K562 (cell line): ENCODE results near the gene USP12. TPM values are rescaled to one million over a fixed set of nuclear protein-coding genes. Genes with fewer than 3 reads are reported as not detected.

Experiments
- ATAC-seq: fragments of 200-7000 bp; cut with Tn5 transposase; 3 replicates; pipeline ENCODE4 v1.9.1; 2020; ENCODE audit warnings: moderate library complexity
- BruUV-seq: library from RNA; stranded (reverse); fragments of 400-500 nt; replicated peaks from 2 replicates; lab custom pipeline; 2021; lab: Mats Ljungman, UMichigan
- CTCF ChIA-PET: fragments of 300-600 bp; formaldehyde crosslinking; extraction: SDS; loops from one replicate; lab custom pipeline; 2021; ENCODE audit warnings: low intra/inter-chr PET ratio; lab: Yijun Ruan, JAX
- POLR2A ChIA-PET: fragments of 300-600, 350-650 bp; sonication (Branson Sonifier 250); formaldehyde crosslinking; extraction: SDS; loops from one replicate; lab custom pipeline; 2021; ENCODE audit warnings: antibody characterized with exemption, inconsistent platforms; lab: Yijun Ruan, JAX
- DNase-seq, 4 experiments: peaks; one replicate each; pipeline versions ENCODE4 v3.0.0 to v3.0.0-alpha.2; 2011 to 2018; ENCODE audit warnings: low spot score in 3 of 4, mixed read lengths in 3 of 4; ENCODE audit errors: extremely low read depth in 1 of 4
- FAIRE-seq: peaks from 2 replicates; lab custom pipeline; 2011; peaks lifted over from hg19 to GRCh38; lab: Jason Lieb, UNC
- H2AFZ ChIP-seq: 2 replicates; pipeline ENCODE4 v1.6.0; 2011; ENCODE audit warnings: low read depth, low read length, control low read depth, inconsistent platforms
- H3K27ac ChIP-seq: fragments of 200-600 bp; 3 replicates; pipeline ENCODE4 v1.8.0; 2011; ENCODE audit warnings: low read depth, mild to moderate bottlenecking, control low read depth, inconsistent platforms, low read length, moderate library complexity, mixed read lengths; ENCODE audit errors: extremely low read depth
- H3K27me3 ChIP-seq, 2 experiments: fragments of 300-600 bp in 1 of 2; 2 replicates in 1 of 2; 3 replicates in 1 of 2; pipeline versions ENCODE4 v1.6.0 to v1.8.0; 2011; ENCODE audit warnings: inconsistent platforms in 2 of 2, low read length in 2 of 2, mild to moderate bottlenecking in 1 of 2, mixed read lengths in 1 of 2, moderate library complexity in 1 of 2; ENCODE audit not compliant: control insufficient read depth in 2 of 2, insufficient read depth in 2 of 2
- H3K36me3 ChIP-seq: fragments of 300-600 bp; 3 replicates; pipeline ENCODE4 v1.8.0; 2011; ENCODE audit warnings: mild to moderate bottlenecking, low read length, inconsistent platforms; ENCODE audit not compliant: control insufficient read depth, insufficient read depth
- H3K4me1 ChIP-seq, 2 experiments: fragments of 200-600 bp in 1 of 2; replicated peaks in 1 of 2; 2 replicates in 1 of 2; 3 replicates in 1 of 2; pipeline versions ENCODE4 v1.5.1 to v1.8.0; 2011; ENCODE audit warnings: inconsistent platforms in 2 of 2, low read length in 2 of 2, mild to moderate bottlenecking in 1 of 2, mixed read lengths in 1 of 2, moderate library complexity in 1 of 2; ENCODE audit not compliant: control insufficient read depth in 2 of 2, insufficient read depth in 2 of 2
- H3K4me2 ChIP-seq: 2 replicates; pipeline ENCODE4 v1.6.1; 2011; ENCODE audit warnings: low read length, control low read depth, inconsistent platforms, mixed read lengths; ENCODE audit not compliant: insufficient read depth
- H3K4me3 ChIP-seq: fragments of 200-600 bp; sonication (generic), shearing (Covaris generic); 2 replicates; pipeline ENCODE4 v1.5.1; 2016; ENCODE audit warnings: control low read depth, inconsistent platforms
- H3K79me2 ChIP-seq: fragments of 200-600 bp; 3 replicates; pipeline ENCODE4 v1.8.0; 2011; ENCODE audit warnings: low read length, inconsistent platforms; ENCODE audit not compliant: control insufficient read depth, insufficient read depth
- H3K9ac ChIP-seq, 2 experiments: 2 replicates each; pipeline versions ENCODE4 v1.6.0 to v1.6.1; 2011; ENCODE audit warnings: low read depth in 2 of 2, low read length in 2 of 2, control low read depth in 1 of 2, inconsistent platforms in 1 of 2, mild to moderate bottlenecking in 1 of 2, mixed read lengths in 1 of 2; ENCODE audit not compliant: insufficient read depth in 1 of 2
- H3K9me1 ChIP-seq: one replicate; pipeline ENCODE4 v1.6.0; 2011; ENCODE audit warnings: inconsistent platforms, mild to moderate bottlenecking, low read length, moderate library complexity; ENCODE audit not compliant: control insufficient read depth, insufficient read depth
- H3K9me3 ChIP-seq: replicated peaks from 2 replicates; pipeline ENCODE4 v1.5.1; 2011; ENCODE audit warnings: low read depth, low read length, inconsistent platforms; ENCODE audit not compliant: control insufficient read depth, insufficient read depth
- H4K20me1 ChIP-seq: replicated peaks from 2 replicates; pipeline ENCODE4 v1.6.1; 2011; ENCODE audit warnings: low read length, inconsistent platforms, mixed read lengths; ENCODE audit not compliant: control insufficient read depth, insufficient read depth
- ETV5 ChIP-seq: sonication (generic); formaldehyde crosslinking; IDR thresholded peaks from 2 replicates; pipeline ENCODE4 v1.4.0; 2020; ENCODE audit warnings: low read depth, mild to moderate bottlenecking, missing genetic modification reagents
- GTF2A2 ChIP-seq: IDR thresholded peaks from 2 replicates; pipeline ENCODE4 v1.6.1; 2016; ENCODE audit warnings: mild to moderate bottlenecking, missing genetic modification characterization, missing compliant biosample characterization
- HMBOX1 ChIP-seq: sonication (generic); IDR thresholded peaks from 2 replicates; pipeline ENCODE4 v1.6.1; 2016
- L3MBTL2 ChIP-seq: fragments of 450-650 bp; IDR thresholded peaks from 2 replicates; pipeline ENCODE4 v1.6.1; 2016; ENCODE audit warnings: mild to moderate bottlenecking, moderate library complexity
- LEF1 ChIP-seq: fragments of 450-650 bp; IDR thresholded peaks from 2 replicates; pipeline ENCODE4 v1.6.1; 2016; ENCODE audit warnings: mild to moderate bottlenecking
- NFIX ChIP-seq: fragments of 250-450 bp; sonication (Bioruptor Pico); IDR thresholded peaks from 2 replicates; pipeline ENCODE4 v1.4.0; 2020; ENCODE audit warnings: low read depth, mild to moderate bottlenecking, moderate library complexity
- RFX1 ChIP-seq: fragments of 450-650 bp; IDR thresholded peaks from 2 replicates; pipeline ENCODE4 v1.6.1; 2016; ENCODE audit warnings: mild to moderate bottlenecking, moderate library complexity
- SRF ChIP-seq, 2 experiments: fragments of 250-450, 450-650 bp in 1 of 2; sonication (Bioruptor Pico) in 1 of 2; sonication (generic) in 1 of 2; formaldehyde crosslinking; IDR thresholded peaks; 2 replicates each; pipeline versions ENCODE4 v1.5.0 to v1.5.1; 2020 to 2022; ENCODE audit warnings: mild to moderate bottlenecking in 1 of 2, missing genetic modification reagents in 1 of 2
- ZBED1 ChIP-seq: IDR thresholded peaks from 2 replicates; pipeline ENCODE4 v1.6.1; 2014
- ZBTB26 ChIP-seq: fragments of 450-650 bp; formaldehyde crosslinking; IDR thresholded peaks from 2 replicates; pipeline ENCODE4 v1.4.0; 2022; ENCODE audit warnings: missing genetic modification characterization
- ZNF165 ChIP-seq: fragments of 250-450 bp; sonication (Bioruptor Pico); IDR thresholded peaks from 2 replicates; pipeline ENCODE4 v1.4.0; 2020; ENCODE audit warnings: borderline replicate concordance
- WGBS: fragments of 100-300 bp; shearing (Covaris generic); methylation state at CpG from one replicate; pipeline ENCODE4 v1.1.6; 2016; ENCODE audit warnings: low coverage, mixed read lengths; ENCODE audit not compliant: insufficient coverage; ENCODE audit errors: missing lambda C conversion rate; 5-methylcytosine and 5-hydroxymethylcytosine counted together
- in situ Hi-C: fragments of 300-500 bp; cut with MboI; formaldehyde crosslinking; loops from 4 replicates; pipeline ENCODE4 v1.15.0; 2018; ENCODE audit warnings: inconsistent platforms, mixed read lengths
- intact Hi-C: fragments of 100-400 bp; cut with micrococcal nuclease; formaldehyde crosslinking; loops from 2 replicates; pipeline ENCODE4 v1.14.2; 2022
- polyA plus RNA-seq, 8 experiments: library from polyadenylated mRNA; depleted of rRNA in 4 of 8; stranded (reverse) in 5 of 8; unstranded in 3 of 8; fragments of >200 nt; fragmentation: Nextera tagmentation in 2 of 8; fragmentation: Illumina TruSeq in 1 of 8; extraction: Ambion mirVana in 2 of 8; extraction: Trizol in 1 of 8; gene quantifications; 2 replicates each; pipeline versions ENCODE4 v1.2.1 to v1.2.3, GENCODE V29; 2011 to 2014; ENCODE audit warnings: inconsistent platforms in 1 of 8, missing spikeins in 1 of 8
- total RNA-seq, 7 experiments: library from RNA; depleted of rRNA in 6 of 7; stranded (reverse); fragments of >200 nt in 6 of 7; fragmentation: Illumina TruSeq in 2 of 7; extraction: Trizol in 2 of 7; gene quantifications; 2 replicates each; pipeline versions ENCODE4 v1.2.1 to v1.2.3, GENCODE V29; 2011 to 2021; ENCODE audit warnings: low replicate concordance in 1 of 7
- TF ChIP-seq, protein P1 (sequence below): fragments of 250-450 bp; sonication (Bioruptor Pico); IDR thresholded peaks from 2 replicates; pipeline ENCODE4 v1.8.0; 2022; ENCODE audit warnings: inconsistent platforms, mild to moderate bottlenecking, moderate library complexity, borderline replicate concordance
- TF ChIP-seq, protein P2 (sequence below): IDR thresholded peaks from 2 replicates; pipeline ENCODE4 v1.6.1; 2016; ENCODE audit warnings: missing genetic modification characterization, missing compliant biosample characterization
- TF ChIP-seq, protein P3 (sequence below): fragments of 250-450 bp; sonication (Bioruptor Pico); IDR thresholded peaks from 2 replicates; pipeline ENCODE4 v1.9.0; 2021; ENCODE audit warnings: mild to moderate bottlenecking, inconsistent platforms

USP12 gene
- total and polyA plus RNA-seq, 9 of the 15 experiments (the other 6 are each of a cell fraction or from before 2014, with no cell fraction given) = 1.8 to 20.5 (median 13.3) TPM

DNA sequence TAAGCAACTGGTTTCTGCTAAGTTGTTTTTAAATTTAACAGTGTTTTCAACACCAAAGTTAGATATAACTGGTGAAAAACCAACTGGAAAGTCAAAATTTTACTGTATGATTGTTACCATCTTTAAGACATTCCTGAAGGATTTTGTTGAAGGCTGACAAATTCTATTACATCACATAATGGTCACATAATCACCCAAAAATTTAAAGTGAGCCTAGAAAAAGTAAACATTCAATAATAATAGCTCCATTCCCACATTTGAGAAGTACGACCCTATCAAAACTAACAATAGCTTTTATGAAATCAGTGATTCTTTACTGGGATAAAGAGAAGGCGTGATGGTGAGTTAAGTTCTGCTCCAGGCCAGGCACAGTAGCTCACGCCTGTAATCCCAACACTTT, 51.6 kb downstream of the USP12 start:
- ChIA-PET CTCF (no interaction called here), POLR2A (interaction anchor here (0.7 kb wide), 1 partner anchor 35 kb away, joined by 3 read pairs; no protein-coding TSS in a partner anchor)
- Histone ChIP-seq H3K9ac (no peak overlapping the region), H3K4me3 (no peak overlapping the region), H3K9me1 (no peaks in the 10 kb centered on the region), H3K9me3 (peaks cover 11% of the 10 kb centered on the region), H2AFZ (no peak overlapping the region), H3K27ac (no peak overlapping the region), H3K79me2 (peaks cover 71% of the 10 kb centered on the region), H3K27me3 (no peaks in the 10 kb centered on the region; a peak in 1 of 5 replicates), H3K4me2 (no peak overlapping the region), H3K4me1 (peaks cover 0 to 15% of the 10 kb centered on the region in 2 experiments; a peak in 3 of 5 replicates), H4K20me1 (no peaks in the 10 kb centered on the region), H3K36me3 (peaks cover 11% of the 10 kb centered on the region; the same call in 2 of the 3 replicates)
- WGBS = 90% methylated on average over 3 of the region's 3 CpGs
- in situ Hi-C loops (no loop called here), intact Hi-C loops (loop anchor here (10.0 kb wide), 1 partner anchor 95 kb away; no protein-coding TSS in a partner anchor)
- FAIRE-seq (no peak), ATAC-seq (no peak), DNase-seq (no peak)
- BruUV-seq = no TSS peak
- TF ChIP-seq, protein P1, sequence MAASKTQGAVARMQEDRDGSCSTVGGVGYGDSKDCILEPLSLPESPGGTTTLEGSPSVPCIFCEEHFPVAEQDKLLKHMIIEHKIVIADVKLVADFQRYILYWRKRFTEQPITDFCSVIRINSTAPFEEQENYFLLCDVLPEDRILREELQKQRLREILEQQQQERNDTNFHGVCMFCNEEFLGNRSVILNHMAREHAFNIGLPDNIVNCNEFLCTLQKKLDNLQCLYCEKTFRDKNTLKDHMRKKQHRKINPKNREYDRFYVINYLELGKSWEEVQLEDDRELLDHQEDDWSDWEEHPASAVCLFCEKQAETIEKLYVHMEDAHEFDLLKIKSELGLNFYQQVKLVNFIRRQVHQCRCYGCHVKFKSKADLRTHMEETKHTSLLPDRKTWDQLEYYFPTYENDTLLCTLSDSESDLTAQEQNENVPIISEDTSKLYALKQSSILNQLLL (CRISPR knock-in tag) = no peak
- TF ChIP-seq RFX1 (no peak), GTF2A2 (tag) (no peak), ZBED1 (no peak), NFIX (CRISPR knock-in tag) (no peak), HMBOX1 (no peak), ZNF165 (CRISPR knock-in tag) (no peak), ETV5 (CRISPR knock-in tag) (no peak), SRF (CRISPR knock-in tag; IDR thresholded peaks at IDR 0.05) (no peak), L3MBTL2 (no peak), LEF1 (no peak), ZBTB26 (CRISPR knock-in tag) (no peak)
- TF ChIP-seq, protein P2, sequence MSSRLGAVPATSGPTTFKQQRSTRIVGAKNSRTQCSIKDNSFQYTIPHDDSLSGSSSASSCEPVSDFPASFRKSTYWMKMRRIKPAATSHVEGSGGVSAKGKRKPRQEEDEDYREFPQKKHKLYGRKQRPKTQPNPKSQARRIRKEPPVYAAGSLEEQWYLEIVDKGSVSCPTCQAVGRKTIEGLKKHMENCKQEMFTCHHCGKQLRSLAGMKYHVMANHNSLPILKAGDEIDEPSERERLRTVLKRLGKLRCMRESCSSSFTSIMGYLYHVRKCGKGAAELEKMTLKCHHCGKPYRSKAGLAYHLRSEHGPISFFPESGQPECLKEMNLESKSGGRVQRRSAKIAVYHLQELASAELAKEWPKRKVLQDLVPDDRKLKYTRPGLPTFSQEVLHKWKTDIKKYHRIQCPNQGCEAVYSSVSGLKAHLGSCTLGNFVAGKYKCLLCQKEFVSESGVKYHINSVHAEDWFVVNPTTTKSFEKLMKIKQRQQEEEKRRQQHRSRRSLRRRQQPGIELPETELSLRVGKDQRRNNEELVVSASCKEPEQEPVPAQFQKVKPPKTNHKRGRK = no peak
- TF ChIP-seq, protein P3, sequence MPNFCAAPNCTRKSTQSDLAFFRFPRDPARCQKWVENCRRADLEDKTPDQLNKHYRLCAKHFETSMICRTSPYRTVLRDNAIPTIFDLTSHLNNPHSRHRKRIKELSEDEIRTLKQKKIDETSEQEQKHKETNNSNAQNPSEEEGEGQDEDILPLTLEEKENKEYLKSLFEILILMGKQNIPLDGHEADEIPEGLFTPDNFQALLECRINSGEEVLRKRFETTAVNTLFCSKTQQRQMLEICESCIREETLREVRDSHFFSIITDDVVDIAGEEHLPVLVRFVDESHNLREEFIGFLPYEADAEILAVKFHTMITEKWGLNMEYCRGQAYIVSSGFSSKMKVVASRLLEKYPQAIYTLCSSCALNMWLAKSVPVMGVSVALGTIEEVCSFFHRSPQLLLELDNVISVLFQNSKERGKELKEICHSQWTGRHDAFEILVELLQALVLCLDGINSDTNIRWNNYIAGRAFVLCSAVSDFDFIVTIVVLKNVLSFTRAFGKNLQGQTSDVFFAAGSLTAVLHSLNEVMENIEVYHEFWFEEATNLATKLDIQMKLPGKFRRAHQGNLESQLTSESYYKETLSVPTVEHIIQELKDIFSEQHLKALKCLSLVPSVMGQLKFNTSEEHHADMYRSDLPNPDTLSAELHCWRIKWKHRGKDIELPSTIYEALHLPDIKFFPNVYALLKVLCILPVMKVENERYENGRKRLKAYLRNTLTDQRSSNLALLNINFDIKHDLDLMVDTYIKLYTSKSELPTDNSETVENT (CRISPR knock-in tag) = no peak
